Loucy (cell line): ENCODE measurements around the gene GALNT1.

Source experiments
- H2AFZ ChIP-seq: fragments of 200-600 bp; sonication (generic); 2 replicates; pipeline ENCODE4 v1.6.0; 2016; ENCODE audit warnings: antibody characterized with exemption, mild to moderate bottlenecking, low read length, moderate library complexity
- H3F3A ChIP-seq: fragments of 200-600 bp; 2 replicates; pipeline ENCODE4 v1.6.0; 2016; ENCODE audit warnings: antibody characterized with exemption, low read depth, mild to moderate bottlenecking
- H3K27me3 ChIP-seq: fragments of 200-600 bp; sonication (generic); 2 replicates; pipeline ENCODE4 v1.6.1; 2014; ENCODE audit warnings: low read length, mild to moderate bottlenecking; ENCODE audit not compliant: insufficient read depth, poor library complexity, severe bottlenecking
- H3K36me3 ChIP-seq: fragments of 200-600 bp; sonication (generic); 2 replicates; pipeline ENCODE4 v1.6.1; 2016; ENCODE audit warnings: low read length; ENCODE audit not compliant: insufficient read depth
- H3K4me1 ChIP-seq: fragments of 200-600 bp; sonication (generic); 2 replicates; pipeline ENCODE4 v1.5.1; 2014; ENCODE audit warnings: low read length, mild to moderate bottlenecking; ENCODE audit not compliant: insufficient read depth, poor library complexity, severe bottlenecking
- H3K4me2 ChIP-seq: fragments of 200-600 bp; sonication (generic); 2 replicates; pipeline ENCODE4 v1.6.0; 2014; ENCODE audit warnings: antibody characterized with exemption, low read length, low read depth, mild to moderate bottlenecking; ENCODE audit not compliant: poor library complexity, severe bottlenecking
- H3K4me3 ChIP-seq: fragments of 200-600 bp; sonication (generic); 2 replicates; pipeline ENCODE4 v1.5.1; 2014; ENCODE audit warnings: low read length, mild to moderate bottlenecking, mixed read lengths; ENCODE audit not compliant: poor library complexity, severe bottlenecking
- H3K79me2 ChIP-seq: fragments of 200-600 bp; sonication (generic); 2 replicates; pipeline ENCODE4 v1.6.1; 2014; ENCODE audit warnings: low read length; ENCODE audit not compliant: insufficient read depth
- H3K9ac ChIP-seq: fragments of 200-600 bp; sonication (generic); 2 replicates; pipeline ENCODE4 v1.6.0; 2014; ENCODE audit warnings: mild to moderate bottlenecking, low read depth, low read length, moderate library complexity; ENCODE audit not compliant: poor library complexity, severe bottlenecking
- H3K9me2 ChIP-seq: fragments of 200-600 bp; sonication (generic); replicated peaks from 2 replicates; pipeline ENCODE4 v1.6.1; 2016; ENCODE audit warnings: low read depth, low read length, mixed read lengths
- H3K9me3 ChIP-seq: fragments of 200-600 bp; sonication (generic); 2 replicates; pipeline ENCODE4 v1.6.1; 2014; ENCODE audit warnings: mild to moderate bottlenecking, antibody characterized with exemption, low read length, low read depth; ENCODE audit not compliant: insufficient read depth
- H4K20me1 ChIP-seq: fragments of 200-600 bp; sonication (generic); 2 replicates; pipeline ENCODE4 v1.6.0; 2014; ENCODE audit warnings: antibody characterized with exemption, low read length, mild to moderate bottlenecking; ENCODE audit not compliant: insufficient read depth, poor library complexity, severe bottlenecking
- CTCF ChIP-seq: fragments of 200-600 bp; sonication (generic); conservative IDR thresholded peaks from 2 replicates; pipeline ENCODE4 v1.5.1; 2014; ENCODE audit warnings: mild to moderate bottlenecking, antibody characterized with exemption, low read length
- EZH2phosphoT487 ChIP-seq: fragments of 200-600 bp; IDR thresholded peaks from 2 replicates; pipeline ENCODE4 v1.6.1; 2018; ENCODE audit warnings: antibody characterized with exemption, mild to moderate bottlenecking, moderate library complexity, borderline replicate concordance

Gene GALNT1

DNA sequence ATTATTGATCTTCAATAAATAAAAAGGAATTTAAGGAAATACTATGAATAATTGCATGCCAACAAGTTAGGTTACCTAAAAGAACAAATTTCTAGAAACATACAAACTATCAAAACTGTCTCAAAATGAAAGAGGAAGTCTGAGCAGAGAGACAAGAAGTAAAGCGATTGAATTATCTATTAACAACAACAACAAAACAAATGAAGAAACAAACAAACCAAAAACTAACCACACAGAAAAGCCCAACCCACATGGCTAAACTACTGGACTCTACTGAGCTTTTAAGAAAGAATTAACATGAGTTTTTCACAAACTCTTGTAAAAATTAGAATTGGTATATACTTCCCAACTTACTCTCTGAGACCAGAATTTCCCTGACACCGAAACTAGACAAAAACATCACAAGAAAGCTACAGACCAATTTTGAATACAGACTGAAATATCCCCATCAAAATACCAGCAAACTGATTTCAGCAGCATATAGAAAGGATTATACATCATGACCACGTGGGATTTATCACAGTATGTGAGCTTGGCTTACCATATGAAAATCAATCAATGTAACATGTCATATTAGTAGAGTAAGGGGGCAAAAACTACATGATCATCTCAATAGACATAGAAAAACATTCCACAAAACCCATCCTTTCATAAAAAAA is 16.6 kb upstream of the GALNT1 start:
- Histone ChIP-seq H2AFZ (peak overlapping the region; percentile 37; the same call in 1 of the 2 replicates), H3K9me3 (no peaks in the 10 kb centered on the region), H3K9me2 (no peaks in the 10 kb centered on the region), H4K20me1 (no peaks in the 10 kb centered on the region), H3K4me1 (no peaks in the 10 kb centered on the region), H3K4me3 (no peak overlapping the region), H3K4me2 (no peak overlapping the region), H3K36me3 (no peaks in the 10 kb centered on the region), H3F3A (no peaks in the 10 kb centered on the region), H3K27me3 (no peaks in the 10 kb centered on the region), H3K79me2 (no peaks in the 10 kb centered on the region), H3K9ac (no peak overlapping the region)
- TF ChIP-seq CTCF: no peak

GRCh38 chr18:35566019-35566418 is 15.5 kb upstream of the GALNT1 start:
- no peak overlapping the region for H3K4me3 ChIP-seq
- no peak for TF ChIP-seq CTCF
- no peak for TF ChIP-seq EZH2phosphoT487

GRCh38 chr18:35570182-35570581 is 11.4 kb upstream of the GALNT1 start:
- no peak overlapping the region for H3K9ac ChIP-seq
- H2AFZ ChIP-seq: no peak overlapping the region
- H3K9me3 ChIP-seq: no peaks in the 10 kb centered on the region
- H3K4me1 ChIP-seq: peaks cover 15% of the 10 kb centered on the region
- no peak for TF ChIP-seq CTCF
- no peak for TF ChIP-seq EZH2phosphoT487
- no peaks in the 10 kb centered on the region for H3K9me2 ChIP-seq
- H3F3A ChIP-seq: no peaks in the 10 kb centered on the region
- H3K79me2 ChIP-seq: no peaks in the 10 kb centered on the region
- no peaks in the 10 kb centered on the region for H4K20me1 ChIP-seq
- no peaks in the 10 kb centered on the region for H3K27me3 ChIP-seq
- H3K4me2 ChIP-seq: no peak overlapping the region
- no peak overlapping the region for H3K4me3 ChIP-seq
- H3K36me3 ChIP-seq: no peaks in the 10 kb centered on the region

More at GRCh38 chr18:35566019-35566418, 15.5 kb upstream of the GALNT1 start:
- no peaks in the 10 kb centered on the region for H4K20me1 ChIP-seq
- no peak overlapping the region for H2AFZ ChIP-seq
- no peaks in the 10 kb centered on the region for H3K36me3 ChIP-seq
- H3K9me2 ChIP-seq: no peaks in the 10 kb centered on the region
- no peaks in the 10 kb centered on the region for H3K79me2 ChIP-seq
- no peaks in the 10 kb centered on the region for H3K9me3 ChIP-seq
- no peaks in the 10 kb centered on the region for H3F3A ChIP-seq
- no peak overlapping the region for H3K9ac ChIP-seq
- H3K4me2 ChIP-seq: no peak overlapping the region
- no peaks in the 10 kb centered on the region for H3K4me1 ChIP-seq
- H3K27me3 ChIP-seq: no peaks in the 10 kb centered on the region
